K562 (cell line): Measurements from ENCODE around the gene ZNF23. TPM values are rescaled to one million over a fixed set of nuclear protein-coding genes. Genes with fewer than 3 reads are reported as not detected.

ENCODE experiments used
- ARID4B ChIP-seq: sonication (generic); formaldehyde crosslinking; IDR thresholded peaks from 2 replicates; pipeline ENCODE4 v1.8.0; 2022; ENCODE audit warnings: mild to moderate bottlenecking, missing genetic modification reagents
- CBX1 ChIP-seq: sonication (generic); IDR thresholded peaks from 2 replicates; pipeline ENCODE4 v1.6.1; 2016; ENCODE audit warnings: antibody characterized with exemption, low read depth, mild to moderate bottlenecking
- CSDE1 ChIP-seq, 2 experiments: fragments of 450-650 bp; IDR thresholded peaks; 2 replicates each; pipeline ENCODE4 v1.6.1; 2016; ENCODE audit warnings: mild to moderate bottlenecking in 1 of 2
- ESRRA ChIP-seq: fragments of 450-650 bp; IDR thresholded peaks from 2 replicates; pipeline ENCODE4 v1.6.1; 2014; ENCODE audit warnings: low read depth, mild to moderate bottlenecking, moderate library complexity, borderline replicate concordance
- ETS1 ChIP-seq: conservative IDR thresholded peaks from 2 replicates; pipeline ENCODE4 v1.6.1; 2011; ENCODE audit warnings: low read depth, mild to moderate bottlenecking, low read length; ENCODE audit not compliant: control insufficient read depth
- HCFC1 ChIP-seq: IDR thresholded peaks from 2 replicates; pipeline ENCODE4 v1.6.1; 2012; ENCODE audit warnings: low read depth, low read length, improper control_type of control experiment
- HDAC2 ChIP-seq: fragments of 450-650 bp; IDR thresholded peaks from 2 replicates; pipeline ENCODE4 v1.6.1; 2016; ENCODE audit warnings: mild to moderate bottlenecking
- HMGN3 ChIP-seq: IDR thresholded peaks from 2 replicates; pipeline ENCODE4 v1.6.1; 2011; ENCODE audit warnings: borderline replicate concordance, low read depth, mild to moderate bottlenecking, mixed read lengths, low read length; ENCODE audit not compliant: insufficient read length; ENCODE audit errors: extremely low read depth
- IRF1 ChIP-seq: sonication (generic); formaldehyde crosslinking; IDR thresholded peaks from 2 replicates; pipeline ENCODE4 v1.8.0; 2022; ENCODE audit warnings: missing genetic modification reagents, mild to moderate bottlenecking, borderline replicate concordance
- MAFF ChIP-seq: IDR thresholded peaks from 2 replicates; pipeline ENCODE4 v1.6.1; 2012; ENCODE audit warnings: low read length, improper control_type of control experiment
- SIN3A ChIP-seq, 2 experiments: fragments of 150-350 bp in 1 of 2; IDR thresholded peaks; 2 replicates each; pipeline ENCODE4 v1.6.1; 2011 to 2016; ENCODE audit warnings: borderline replicate concordance in 2 of 2, low read depth in 2 of 2, low read length in 2 of 2, mild to moderate bottlenecking in 2 of 2, moderate library complexity in 2 of 2; ENCODE audit not compliant: control insufficient read depth in 1 of 2
- SOX6 ChIP-seq: fragments of 450-650 bp; IDR thresholded peaks from 2 replicates; pipeline ENCODE4 v1.6.1; 2014; ENCODE audit warnings: mild to moderate bottlenecking
- SUPT5H ChIP-seq: fragments of 450-650 bp; IDR thresholded peaks from 2 replicates; pipeline ENCODE4 v1.6.1; 2016
- USF2 ChIP-seq: sonication (generic); formaldehyde crosslinking; IDR thresholded peaks from 2 replicates; pipeline ENCODE4 v1.5.0; 2020; ENCODE audit warnings: missing genetic modification reagents
- ZBTB1 ChIP-seq: sonication (generic); formaldehyde crosslinking; IDR thresholded peaks from 2 replicates; pipeline ENCODE4 v1.8.1; 2023; ENCODE audit warnings: missing genetic modification reagents, low read depth, mild to moderate bottlenecking, borderline replicate concordance
- ZNF12 ChIP-seq: sonication (generic); formaldehyde crosslinking; IDR thresholded peaks from 2 replicates; pipeline ENCODE4 v1.4.0; 2020; ENCODE audit warnings: mild to moderate bottlenecking, missing genetic modification reagents
- ZNF512 ChIP-seq: IDR thresholded peaks from 2 replicates; pipeline ENCODE4 v1.6.1; 2016; ENCODE audit warnings: missing genetic modification characterization, missing compliant biosample characterization
- polyA plus RNA-seq, 8 experiments: library from polyadenylated mRNA; depleted of rRNA in 4 of 8; stranded (reverse) in 5 of 8; unstranded in 3 of 8; fragments of >200 nt; fragmentation: Nextera tagmentation in 2 of 8; fragmentation: Illumina TruSeq in 1 of 8; extraction: Ambion mirVana in 2 of 8; extraction: Trizol in 1 of 8; gene quantifications; 2 replicates each; pipeline versions ENCODE4 v1.2.1 to v1.2.3, GENCODE V29; 2011 to 2014; ENCODE audit warnings: inconsistent platforms in 1 of 8, missing spikeins in 1 of 8
- total RNA-seq, 7 experiments: library from RNA; depleted of rRNA in 6 of 7; stranded (reverse); fragments of >200 nt in 6 of 7; fragmentation: Illumina TruSeq in 2 of 7; extraction: Trizol in 2 of 7; gene quantifications; 2 replicates each; pipeline versions ENCODE4 v1.2.1 to v1.2.3, GENCODE V29; 2011 to 2021; ENCODE audit warnings: low replicate concordance in 1 of 7

Gene ZNF23
- total and polyA plus RNA-seq, 9 of the 15 experiments (the other 6 are each of a cell fraction or from before 2014, with no cell fraction given) = 4.7 to 13.4 (median 11.2) TPM

GRCh38 chr16:71461686-71462648 is at the start of gene ZNF23 (continued):
- peak in 1 of 2 experiments; percentile 25; a peak in 1 of 4 replicates for TF ChIP-seq CSDE1 (IDR thresholded peaks at IDR 0.05)
- TF ChIP-seq HCFC1 = peak; percentile 86
- TF ChIP-seq HMGN3 = peak; percentile 53
- peak; percentile 95 for TF ChIP-seq SUPT5H
- TF ChIP-seq ETS1 = peak; percentile 76
- peak; percentile 20; the same call in 1 of the 2 replicates for TF ChIP-seq ZBTB1 (CRISPR knock-in tag)
- peak; percentile 89 to 94; a peak in 3 of 4 replicates for TF ChIP-seq SIN3A (IDR thresholded peaks at IDR 0.05; ENCODE audit: borderline replicate concordance in 2 of 2, control insufficient read depth in 1 of 2, low read depth in 2 of 2, low read length in 2 of 2)
- TF ChIP-seq IRF1 (CRISPR knock-in tag) = no peak
- TF ChIP-seq ARID4B (CRISPR knock-in tag) = peak; percentile 89
- peak; percentile 21; the same call in 1 of the 2 replicates for TF ChIP-seq USF2
- TF ChIP-seq MAFF = no peak
- peak; percentile 71; the same call in 1 of the 2 replicates for TF ChIP-seq HDAC2
- no peak for TF ChIP-seq ZNF512 (tag)
- TF ChIP-seq CBX1 = peak; percentile 89
- 0 out of 2 replicates have a peak, but pooled peaks have one; percentile 24 for TF ChIP-seq ZNF12 (CRISPR knock-in tag)
- TF ChIP-seq ESRRA = peak; percentile 85
- peak; percentile 52; the same call in 1 of the 2 replicates for TF ChIP-seq SOX6
